Fibroblast of the aortic adventitia (primary cell): ENCODE results near the gene COL1A1. TPM values are rescaled to one million over a fixed set of nuclear protein-coding genes. Genes with fewer than 3 reads are reported as not detected.

Experiments
- DNase-seq: peaks from one replicate; pipeline ENCODE4 v3.0.0-alpha.2; 2010; ENCODE audit warnings: low read depth
- H3K4me3 ChIP-seq: 2 replicates; pipeline ENCODE4 v1.5.1; 2011; ENCODE audit warnings: low read depth, mild to moderate bottlenecking, control low read depth, low read length, moderate library complexity
- CTCF ChIP-seq: IDR thresholded peaks from 2 replicates; pipeline ENCODE4 v1.5.1; 2011; ENCODE audit warnings: mild to moderate bottlenecking, low read length, control low read depth, inconsistent platforms; ENCODE audit not compliant: insufficient read depth
- total RNA-seq: library from RNA; depleted of rRNA; stranded (reverse); fragments of >200 nt; gene quantifications from 2 replicates; pipeline ENCODE4 v1.2.3, GENCODE V29; 2012; ENCODE audit warnings: low replicate concordance

COL1A1 gene
- total RNA-seq, 1 donor: 2,633 TPM

- H3K4me3 ChIP-seq: no peak overlapping the region
- TF ChIP-seq CTCF: peak; percentile 88
- peak; percentile 79 for DNase-seq
These were observed 61.2 kb downstream of the COL1A1 start for GRCh38 chr17:50139950-50140885.

GRCh38 chr17:50139185-50139783, 62.1 kb downstream of the COL1A1 start:
- H3K4me3 ChIP-seq: no peak overlapping the region
- TF ChIP-seq CTCF: no peak
- DNase-seq: no peak

- no peak for DNase-seq
- no peak for TF ChIP-seq CTCF
These were observed 64.4 kb downstream of the COL1A1 start for GRCh38 chr17:50137042-50137441.

GRCh38 chr17:50136096-50136687, 65.2 kb downstream of the COL1A1 start:
- DNase-seq: no peak
- H3K4me3 ChIP-seq: no peak overlapping the region
- no peak for TF ChIP-seq CTCF

More at GRCh38 chr17:50137042-50137441, 64.4 kb downstream of the COL1A1 start:
- H3K4me3 ChIP-seq: no peak overlapping the region

- H3K4me3 ChIP-seq: no peak overlapping the region
- no peak for TF ChIP-seq CTCF
- DNase-seq: no peak
These were observed 65.9 kb downstream of the COL1A1 start for GRCh38 chr17:50135316-50136095.
